AG09319 (cell line): Measurements from ENCODE around the gene DMD.
A peak's percentile ranks its signal among the peaks of the same experiment; 100 is the strongest.

Experiments
- DNase-seq: peaks from one replicate; pipeline ENCODE4 v3.0.0-alpha.2; 2010; ENCODE audit warnings: low read depth; ENCODE audit errors: extremely low read depth
- CTCF ChIP-seq: IDR thresholded peaks from 2 replicates; pipeline ENCODE4 v1.5.1; 2011; ENCODE audit warnings: low read depth, mild to moderate bottlenecking, inconsistent platforms, low read length, moderate library complexity

DMD gene

DNA sequence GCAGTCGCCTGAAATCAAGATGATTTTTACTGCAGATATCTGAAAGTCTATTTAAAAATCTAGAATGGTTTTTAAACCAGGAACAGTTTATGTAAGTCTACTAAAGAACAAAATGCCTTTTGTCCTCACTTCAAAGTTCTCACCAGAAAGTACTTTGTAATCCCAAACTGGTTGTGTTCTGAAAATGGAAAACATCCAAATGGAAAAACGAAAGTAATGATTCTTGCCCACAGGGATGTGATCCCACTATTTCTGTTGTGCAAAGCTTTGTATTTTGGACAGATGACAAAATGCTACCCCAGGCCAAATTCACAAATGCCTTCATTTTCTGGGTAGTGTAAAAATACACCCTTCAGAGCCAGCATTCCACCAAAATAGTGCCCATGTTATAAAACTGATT is 1874.0 kb downstream of the DMD start:
- no peak for TF ChIP-seq CTCF
- DNase-seq: no peak

DNA sequence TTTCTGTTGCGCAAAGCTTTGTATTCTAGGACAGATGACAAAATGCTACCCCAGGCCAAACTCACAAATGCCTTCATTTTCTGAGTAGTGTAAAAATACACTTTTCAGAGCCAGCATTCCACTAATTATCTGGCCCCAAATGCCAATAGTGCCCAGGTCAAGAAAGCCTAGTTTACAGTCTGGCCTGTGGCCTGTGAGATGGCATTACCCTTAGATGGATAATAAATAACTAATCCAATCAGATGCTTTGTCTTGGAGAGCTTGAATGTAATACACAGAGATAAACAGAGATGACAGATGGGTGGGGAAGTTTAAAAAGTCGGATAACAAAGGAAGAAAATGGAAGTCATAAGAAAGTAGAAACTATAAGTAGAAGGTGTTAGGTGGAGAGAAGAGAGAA is 1874.9 kb downstream of the DMD start:
- no peak for DNase-seq
- TF ChIP-seq CTCF: no peak

DNA sequence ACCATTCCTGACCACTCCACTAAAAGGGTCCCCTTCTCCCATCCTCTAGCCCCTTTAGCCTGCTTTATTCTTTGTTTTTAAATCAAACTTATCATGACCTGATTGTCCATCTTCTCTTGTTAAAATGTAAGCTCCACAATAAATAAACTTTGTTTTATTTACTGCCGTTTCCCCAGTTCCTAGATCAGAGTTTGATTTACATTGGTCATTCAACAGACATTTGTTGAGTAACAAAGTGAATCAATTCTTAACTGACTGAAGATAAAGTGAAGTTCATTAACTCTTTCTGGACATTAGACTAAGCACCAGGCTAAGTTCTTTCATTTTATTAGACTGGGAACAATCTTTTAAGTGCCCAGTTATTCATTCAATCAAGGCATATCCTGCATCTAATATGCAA is 1876.4 kb downstream of the DMD start:
- TF ChIP-seq CTCF: no peak
- no peak for DNase-seq

DNA sequence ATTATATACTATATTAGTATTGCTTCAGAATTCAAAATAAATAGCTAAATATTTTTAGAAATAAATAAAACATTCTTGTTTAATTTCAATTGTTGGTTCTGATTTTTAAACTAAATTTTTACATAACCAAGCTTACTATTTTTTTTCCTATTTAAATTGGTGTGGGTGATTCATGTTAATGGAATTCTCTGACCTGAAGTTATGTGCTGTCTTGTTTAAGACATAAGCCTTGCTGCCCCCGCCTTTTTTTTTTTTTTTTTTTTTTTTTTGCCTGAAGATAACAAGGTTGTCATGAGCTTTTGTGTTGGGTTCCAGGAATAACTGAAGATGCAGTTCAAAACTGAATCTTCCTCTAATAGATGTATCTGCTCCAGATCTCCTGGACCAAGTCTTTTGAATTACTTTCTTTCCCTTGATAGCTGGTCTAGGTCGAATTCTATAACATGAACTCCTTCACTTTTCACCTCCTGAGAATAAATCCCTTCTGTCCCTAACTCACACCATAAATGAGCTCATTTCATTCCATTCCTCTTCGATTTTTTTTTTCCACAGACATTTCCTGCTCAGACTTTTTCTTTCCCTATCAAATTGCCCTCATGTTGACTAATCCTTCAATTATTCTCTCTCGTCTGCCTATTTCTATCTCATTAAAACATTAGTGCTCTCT is 1878.1 kb downstream of the DMD start:
- TF ChIP-seq CTCF: no peak
- peak; percentile 25 for DNase-seq

- no peak for TF ChIP-seq CTCF
- DNase-seq: no peak
These were observed 1879.4 kb downstream of the DMD start for GRCh38 chrX:31331928-31332327.

GRCh38 chrX:31331015-31331414 is 1880.3 kb downstream of the DMD start:
- no peak for DNase-seq
- TF ChIP-seq CTCF: no peak

GRCh38 chrX:31329298-31329697 is 1882.1 kb downstream of the DMD start:
- TF ChIP-seq CTCF: no peak
- DNase-seq: no peak
